ENCODE data around the gene DNAH2.

The DNAH2 gene

GRCh38 chr17:7727886-7728285 lies 10.3 kb downstream of the DNAH2 start:
- no peak for DNase-seq

- DNase-seq, result no peak
Measured at GRCh38 chr17:7729816-7730215, 12.3 kb downstream of the DNAH2 start.

GRCh38 chr17:7732981-7733539 lies 15.5 kb downstream of the DNAH2 start:
- DNase-seq, result no peak

- DNase-seq, result no peak
Measured at GRCh38 chr17:7737601-7738000, 20.1 kb downstream of the DNAH2 start.

GRCh38 chr17:7739746-7740145 lies 22.2 kb downstream of the DNAH2 start:
- no peak for DNase-seq

GRCh38 chr17:7740481-7741001 lies 23.0 kb downstream of the DNAH2 start:
- no peak for DNase-seq

- DNase-seq, result no peak
Measured at GRCh38 chr17:7742729-7743128, 25.2 kb downstream of the DNAH2 start.

- no peak for DNase-seq
Measured at GRCh38 chr17:7744416-7744815, 26.9 kb downstream of the DNAH2 start.

- DNase-seq, result no peak
Measured at GRCh38 chr17:7745748-7746470, 28.4 kb downstream of the DNAH2 start.

- no peak for DNase-seq
Measured at GRCh38 chr17:7747635-7748071, 30.1 kb downstream of the DNAH2 start.

GRCh38 chr17:7748076-7748775 lies 30.7 kb downstream of the DNAH2 start:
- no peak for DNase-seq

- DNase-seq, result no peak
Measured at GRCh38 chr17:7750321-7750821, 32.8 kb downstream of the DNAH2 start.

- no peak for DNase-seq
Measured at GRCh38 chr17:7754656-7755055, 37.1 kb downstream of the DNAH2 start.

GRCh38 chr17:7755095-7755890 lies 37.7 kb downstream of the DNAH2 start:
- DNase-seq, result no peak

- no peak for DNase-seq
Measured at GRCh38 chr17:7756968-7757367, 39.4 kb downstream of the DNAH2 start.

- no peak for DNase-seq
Measured at GRCh38 chr17:7763919-7764318, 46.4 kb downstream of the DNAH2 start.

- no peak for DNase-seq
Measured at GRCh38 chr17:7767004-7767403, 49.5 kb downstream of the DNAH2 start.

GRCh38 chr17:7767405-7768021 lies 50.0 kb downstream of the DNAH2 start:
- peak; percentile 42 for DNase-seq

GRCh38 chr17:7769854-7770253 lies 52.3 kb downstream of the DNAH2 start:
- DNase-seq, result no peak

- no peak for DNase-seq
Measured at GRCh38 chr17:7774055-7774521, 56.5 kb downstream of the DNAH2 start.

GRCh38 chr17:7775051-7775450 lies 57.5 kb downstream of the DNAH2 start:
- no peak for DNase-seq

- no peak for DNase-seq
Measured at GRCh38 chr17:7777017-7777416, 59.5 kb downstream of the DNAH2 start.

All from NCI-H2107 (cell line).